Fibroblast of lung (primary cell): ENCODE data around the gene DNAI1.

Experiments used
- CTCF ChIP-seq, 2 donors: IDR thresholded peaks in 1 of 2; conservative IDR thresholded peaks in 1 of 2; 1 replicate in 1 of 2; 2 replicates in 1 of 2; pipeline ENCODE4 v1.5.1; 2011 to 2012; ENCODE audit warnings: low read length in 2 of 2, control low read depth in 1 of 2, inconsistent platforms in 1 of 2, low read depth in 1 of 2, mild to moderate bottlenecking in 1 of 2
- EZH2 ChIP-seq: IDR thresholded peaks from 2 replicates; pipeline ENCODE4 v1.5.1; 2012; ENCODE audit warnings: low read length, control low read depth, mild to moderate bottlenecking; ENCODE audit errors: missing control alignments

- TF ChIP-seq CTCF (conservative IDR thresholded peaks at IDR 0.05 in 1 of 2, IDR thresholded peaks at IDR 0.05 in 1 of 2; ENCODE audit: low read depth in 1 of 2, low read length in 2 of 2) (no peak), EZH2 (no peak)
Measured at GRCh38 chr9:34440017-34440416, 18.6 kb upstream of the DNAI1 start.
